Measurements from ENCODE around the gene ZBED3. TPM values are rescaled to one million over a fixed set of nuclear protein-coding genes. Genes with fewer than 3 reads are reported as not detected.

ZBED3 gene
- 10 to 100 TPM; 14.9 to 31.4 (median 23.6) TPM for total RNA-seq

- Histone ChIP-seq H3K9me3 (no peaks in the 10 kb centered on the region), H3K4me1 (peaks cover 20% of the 10 kb centered on the region in 2 donors), H3K27ac (peak within 1 kb of the TSS; percentile 94 to 99 (median 97)), H3K36me3 (no peaks in the 10 kb centered on the region), H3K4me3 (replicated peaks in 1 of 3) (peak within 1 kb of the TSS; percentile 25 to 66 (median 57)), H3K27me3 (no peaks in the 10 kb centered on the region)
- intact Hi-C loops (cut with DNase I): no loop called here
- WGBS, 2 donors: 0 to 2% methylated on average over 26 to 32 of the region's 63 CpGs
- peak; percentile 79 to 83 for DNase-seq
- TF ChIP-seq POLR2A (IDR thresholded peaks at IDR 0.05) (peak; percentile 62 to 66), CTCF (IDR thresholded peaks at IDR 0.05) (peak in 3 of 6 experiments; percentile 16 to 28 (median 26))
Observed at GRCh38 chr5:77086689-77087483, at the start of gene ZBED3. ZBED3 (minus strand) TSS chr5:77087285; CDS start chr5:77077878, 9,407 bp downstream.

GRCh38 chr5:77133061-77133758 is 46.1 kb upstream of the ZBED3 start:
- DNase-seq: peak; percentile 90 to 92
- Histone ChIP-seq H3K36me3 (no peaks in the 10 kb centered on the region), H3K4me1 (peaks cover 36 to 63% of the 10 kb centered on the region in 2 donors), H3K27me3 (no peaks in the 10 kb centered on the region), H3K9me3 (no peaks in the 10 kb centered on the region), H3K4me3 (replicated peaks in 1 of 3) (no peak overlapping the region), H3K27ac (peak overlapping the region; percentile 42 to 60 (median 59))
- intact Hi-C loops (cut with DNase I): no loop called here
- peak in 1 of 2 donors; percentile 13 for TF ChIP-seq POLR2A (IDR thresholded peaks at IDR 0.05)
- no peak for TF ChIP-seq CTCF (IDR thresholded peaks at IDR 0.05)
- WGBS, 2 donors: 14 to 17% methylated on average over 1 of the region's 1 CpG

GRCh38 chr5:77131361-77131760 is 44.3 kb upstream of the ZBED3 start:
- 87 to 88% methylated on average over 3 of the region's 3 CpGs for WGBS, 2 donors
- no peak overlapping the region for H3K27ac ChIP-seq
- TF ChIP-seq CTCF (IDR thresholded peaks at IDR 0.05): no peak
- TF ChIP-seq POLR2A (IDR thresholded peaks at IDR 0.05): no peak
- no peaks in the 10 kb centered on the region for H3K27me3 ChIP-seq
- peaks cover 23 to 47% of the 10 kb centered on the region in 2 donors for H3K4me1 ChIP-seq
- H3K36me3 ChIP-seq: no peaks in the 10 kb centered on the region
- H3K4me3 ChIP-seq (replicated peaks in 1 of 3): no peak overlapping the region
- DNase-seq: no peak
- no peaks in the 10 kb centered on the region for H3K9me3 ChIP-seq
- intact Hi-C loops (cut with DNase I): no loop called here

- DNase-seq: peak; percentile 68 to 70
- no peaks in the 10 kb centered on the region for H3K36me3 ChIP-seq
- TF ChIP-seq POLR2A (IDR thresholded peaks at IDR 0.05): no peak
- TF ChIP-seq CTCF (IDR thresholded peaks at IDR 0.05): peak in 5 of 6 experiments; percentile 26 to 63 (median 54)
- H3K9me3 ChIP-seq: no peaks in the 10 kb centered on the region
- intact Hi-C loops (cut with DNase I): no loop called here
- no peaks in the 10 kb centered on the region for H3K27me3 ChIP-seq
- peaks cover 18 to 33% of the 10 kb centered on the region in 2 donors for H3K4me1 ChIP-seq
- no peak overlapping the region for H3K4me3 ChIP-seq (replicated peaks in 1 of 3)
- H3K27ac ChIP-seq: no peak overlapping the region
- WGBS, 2 donors: 79 to 83% methylated on average over 9 of the region's 9 CpGs
Observed at GRCh38 chr5:77129391-77129990, 42.4 kb upstream of the ZBED3 start.
